T1000 (cell line): ENCODE measurements around the gene TRAF7.

Experiments used
- DNase-seq: peaks from one replicate; lab custom pipeline; 2025; ENCODE audit warnings: mixed read lengths; lab: John Stamatoyannopoulos, UW

Gene TRAF7

GRCh38 chr16:2165861-2166260 lies 10.3 kb downstream of the TRAF7 start:
- no peak for DNase-seq

GRCh38 chr16:2166263-2167067 lies 10.9 kb downstream of the TRAF7 start:
- DNase-seq: no peak

- DNase-seq: no peak
These were observed 11.6 kb downstream of the TRAF7 start for GRCh38 chr16:2167068-2167638.

- DNase-seq: no peak
These were observed 14.5 kb downstream of the TRAF7 start for GRCh38 chr16:2170080-2170479.

- no peak for DNase-seq
These were observed 15.2 kb downstream of the TRAF7 start for GRCh38 chr16:2170587-2171435.

- no peak for DNase-seq
These were observed 16.1 kb downstream of the TRAF7 start for GRCh38 chr16:2171601-2172178.

- DNase-seq: no peak
These were observed 17.2 kb downstream of the TRAF7 start for GRCh38 chr16:2172688-2173335.

- DNase-seq: no peak
These were observed 17.8 kb downstream of the TRAF7 start for GRCh38 chr16:2173366-2173765.

GRCh38 chr16:2173916-2174315 lies 18.3 kb downstream of the TRAF7 start:
- no peak for DNase-seq

GRCh38 chr16:2174396-2175131 lies 19.0 kb downstream of the TRAF7 start:
- DNase-seq: no peak

GRCh38 chr16:2175454-2175853 lies 19.9 kb downstream of the TRAF7 start:
- DNase-seq: no peak

- DNase-seq: no peak
These were observed 20.5 kb downstream of the TRAF7 start for GRCh38 chr16:2176047-2176446.

GRCh38 chr16:2177101-2177500 lies 21.5 kb downstream of the TRAF7 start:
- DNase-seq: no peak

GRCh38 chr16:2177561-2177960 lies 22.0 kb downstream of the TRAF7 start:
- DNase-seq: no peak

GRCh38 chr16:2178321-2179106 lies 22.9 kb downstream of the TRAF7 start:
- DNase-seq: no peak

- DNase-seq: no peak
These were observed 23.5 kb downstream of the TRAF7 start for GRCh38 chr16:2179107-2179501.

GRCh38 chr16:2179576-2179975 lies 24.0 kb downstream of the TRAF7 start:
- DNase-seq: no peak

GRCh38 chr16:2180461-2180860 lies 24.9 kb downstream of the TRAF7 start:
- no peak for DNase-seq

GRCh38 chr16:2180962-2181923 lies 25.7 kb downstream of the TRAF7 start:
- DNase-seq: no peak
